Measurements from ENCODE around the gene FBXW7.

The FBXW7 gene

GRCh38 chr4:152283801-152284470 lies 252.0 kb downstream of the FBXW7 start:
- DNase-seq (ENCODE audit: low read depth) = no peak

DNA sequence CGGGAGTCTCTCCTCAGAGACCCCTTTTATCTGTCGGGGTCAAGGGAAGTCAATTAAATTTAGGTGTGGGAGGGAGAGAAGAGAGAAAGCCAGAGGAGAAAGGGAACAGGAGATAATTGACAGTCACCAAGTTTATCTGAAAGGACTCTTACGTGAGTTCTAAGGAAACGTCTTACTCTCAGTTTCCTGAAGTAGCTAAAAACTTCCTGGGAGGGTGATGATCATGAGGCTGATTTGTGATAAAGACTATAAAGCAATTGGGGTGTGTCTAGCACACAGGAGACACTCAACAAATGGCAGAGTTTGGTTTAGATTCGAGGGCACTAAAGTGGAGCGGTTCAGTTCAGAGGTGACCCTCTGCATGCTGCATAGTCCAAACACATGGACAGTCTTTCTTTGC lies 254.1 kb downstream of the FBXW7 start:
- DNase-seq (ENCODE audit: low read depth) = no peak

- DNase-seq (ENCODE audit: low read depth) = no peak
Measured at GRCh38 chr4:152281211-152281610, 254.7 kb downstream of the FBXW7 start.

- DNase-seq (ENCODE audit: low read depth) = no peak
Measured at GRCh38 chr4:152279234-152279566, 256.7 kb downstream of the FBXW7 start.

DNA sequence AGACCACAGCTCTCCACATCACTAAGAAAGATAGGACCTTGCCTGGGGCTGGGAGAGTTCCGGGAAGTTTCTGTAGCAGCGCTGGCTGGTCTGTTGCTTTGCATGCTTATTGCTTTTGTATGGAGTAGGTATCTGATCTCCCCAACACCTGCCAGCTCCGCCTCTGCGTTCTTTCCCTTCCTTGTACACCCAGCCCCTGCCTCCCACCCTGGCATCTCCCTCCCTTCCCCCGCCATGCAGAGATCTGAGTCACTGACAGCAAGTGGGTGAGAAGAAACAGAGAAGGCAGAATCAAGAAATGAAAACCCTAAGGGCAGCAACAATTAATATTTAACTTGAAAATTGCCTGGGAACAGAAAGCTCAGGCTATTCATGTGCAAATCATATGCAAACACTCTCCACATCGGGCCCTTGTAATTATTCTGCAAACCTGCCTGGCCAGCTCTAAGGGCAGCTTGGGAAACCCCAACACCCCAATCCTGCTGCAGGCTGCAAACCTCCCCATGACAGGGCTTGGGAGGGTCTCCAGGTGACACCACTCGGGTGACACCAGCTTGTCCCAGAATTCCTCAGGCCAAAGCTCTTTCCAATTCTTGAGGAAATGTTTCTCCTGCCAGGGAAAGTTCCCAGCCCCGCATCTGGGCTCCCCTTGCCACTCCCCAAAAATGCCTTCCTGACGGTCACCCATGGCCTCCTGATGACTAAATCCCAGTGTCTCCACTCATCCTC lies 257.2 kb downstream of the FBXW7 start:
- DNase-seq (ENCODE audit: low read depth) = no peak

- DNase-seq (ENCODE audit: low read depth) = no peak
Measured at GRCh38 chr4:152278172-152278504, 257.8 kb downstream of the FBXW7 start.

- no peak for DNase-seq (ENCODE audit: low read depth)
Measured at GRCh38 chr4:152277333-152277732, 258.6 kb downstream of the FBXW7 start.

- DNase-seq (ENCODE audit: low read depth) = no peak
Measured at GRCh38 chr4:152273343-152273742, 262.5 kb downstream of the FBXW7 start.

Measured in HS-27A (cell line).